IgD-negative memory B cell (primary cell): Measurements from ENCODE around the gene PTPN1. TPM values are rescaled to one million over a fixed set of nuclear protein-coding genes. Genes with fewer than 3 reads are reported as not detected.
"Not testable (repeated sequence)": the region's sequence is repeated elsewhere in the genome, so short reads cannot be mapped to it uniquely, and the experiment has no call there.

Experiments
- H3K27ac Mint-ChIP-seq, 3 donors: one replicate each; pipeline ENCODE4 v1.8.0; 2020 to 2022; ENCODE audit warnings: mild to moderate bottlenecking in 3 of 3, mixed read lengths in 3 of 3, moderate library complexity in 1 of 3
- H3K27me3 Mint-ChIP-seq: one replicate; pipeline ENCODE4 v1.8.0; 2021; ENCODE audit warnings: mixed read lengths
- H3K36me3 Mint-ChIP-seq: one replicate; pipeline ENCODE4 v1.8.0; 2020; ENCODE audit warnings: mild to moderate bottlenecking, mixed read lengths
- H3K4me1 Mint-ChIP-seq, 3 donors: one replicate each; pipeline ENCODE4 v1.8.0; 2020 to 2022; ENCODE audit warnings: mixed read lengths in 3 of 3, mild to moderate bottlenecking in 1 of 3
- H3K4me3 Mint-ChIP-seq, 4 donors: one replicate each; pipeline ENCODE4 v1.8.0; 2020 to 2022; ENCODE audit warnings: mild to moderate bottlenecking in 4 of 4, mixed read lengths in 4 of 4, moderate library complexity in 3 of 4
- H3K9me3 Mint-ChIP-seq, 3 donors: one replicate each; pipeline ENCODE4 v1.8.0; 2020 to 2021; ENCODE audit warnings: mixed read lengths in 3 of 3, mild to moderate bottlenecking in 1 of 3
- polyA plus RNA-seq: library from polyadenylated mRNA; unstranded; fragments of 300-500 nt; fragmentation: Illumina TruSeq; gene quantifications from one replicate; pipeline ENCODE4 v1.2.3, GENCODE V29; 2021

PTPN1 gene
- polyA plus RNA-seq, 1 donor from 2014 or later = 73.8 TPM

GRCh38 chr20:50607850-50608749 is 97.9 kb downstream of the PTPN1 start:
- no peaks in the 10 kb centered on the region for H3K36me3 Mint-ChIP-seq
- H3K9me3 Mint-ChIP-seq = peaks cover 0 to 2% (median 0%) of the 10 kb centered on the region in 3 donors

GRCh38 chr20:50608750-50609104 is 98.5 kb downstream of the PTPN1 start:
- H3K27me3 Mint-ChIP-seq = peaks cover 13% of the 10 kb centered on the region
- peaks cover 0 to 2% (median 0%) of the 10 kb centered on the region in 3 donors for H3K9me3 Mint-ChIP-seq
- H3K4me3 Mint-ChIP-seq = no peak overlapping the region
- H3K36me3 Mint-ChIP-seq = no peaks in the 10 kb centered on the region
- no peak overlapping the region for H3K27ac Mint-ChIP-seq
- H3K4me1 Mint-ChIP-seq = peaks cover 0 to 1% (median 0%) of the 10 kb centered on the region in 3 donors

More at GRCh38 chr20:50607850-50608749, 97.9 kb downstream of the PTPN1 start:
- Mint-ChIP-seq H3K4me3 (no peak overlapping the region), H3K4me1 (peaks cover 0 to 1% (median 0%) of the 10 kb centered on the region in 3 donors), H3K27me3 (peaks cover 19% of the 10 kb centered on the region), H3K27ac (no peak overlapping the region)

GRCh38 chr20:50609438-50609989 is 99.3 kb downstream of the PTPN1 start:
- no peaks in the 10 kb centered on the region for H3K4me1 Mint-ChIP-seq
- H3K36me3 Mint-ChIP-seq = no peaks in the 10 kb centered on the region

GRCh38 chr20:50610212-50610718 is 100.1 kb downstream of the PTPN1 start:
- H3K9me3 Mint-ChIP-seq = no peaks in the 10 kb centered on the region

More at GRCh38 chr20:50609438-50609989, 99.3 kb downstream of the PTPN1 start:
- Mint-ChIP-seq H3K27ac (no peak overlapping the region), H3K27me3 (peaks cover 12% of the 10 kb centered on the region), H3K4me3 (no peak overlapping the region), H3K9me3 (no peaks in the 10 kb centered on the region)

GRCh38 chr20:50611128-50611810 is 101.1 kb downstream of the PTPN1 start:
- Mint-ChIP-seq H3K4me1 (no peaks in the 10 kb centered on the region), H3K27ac (no peak overlapping the region), H3K36me3 (no peaks in the 10 kb centered on the region), H3K9me3 (no peaks in the 10 kb centered on the region), H3K27me3 (peaks cover 8% of the 10 kb centered on the region), H3K4me3 (no peak overlapping the region)

More at GRCh38 chr20:50610212-50610718, 100.1 kb downstream of the PTPN1 start:
- Mint-ChIP-seq H3K27ac (no peak overlapping the region), H3K4me3 (no peak overlapping the region), H3K4me1 (no peaks in the 10 kb centered on the region), H3K36me3 (no peaks in the 10 kb centered on the region), H3K27me3 (peaks cover 10% of the 10 kb centered on the region)

- Mint-ChIP-seq H3K36me3 (no peaks in the 10 kb centered on the region), H3K27me3 (peaks cover 4% of the 10 kb centered on the region), H3K4me3 (no peak overlapping the region), H3K27ac (peak overlapping the region in 1 of 3 donors; percentile 44), H3K9me3 (no peaks in the 10 kb centered on the region), H3K4me1 (peaks cover 0 to 2% (median 0%) of the 10 kb centered on the region in 3 donors)
These were observed 103.4 kb downstream of the PTPN1 start for GRCh38 chr20:50613438-50614169.

GRCh38 chr20:50615407-50615806 is 105.2 kb downstream of the PTPN1 start:
- Mint-ChIP-seq H3K36me3 (no peaks in the 10 kb centered on the region), H3K27me3 (no peaks in the 10 kb centered on the region), H3K27ac (peak overlapping the region in 1 of 3 donors; percentile 3), H3K9me3 (no peaks in the 10 kb centered on the region), H3K4me1 (peaks cover 0 to 2% (median 0%) of the 10 kb centered on the region in 3 donors), H3K4me3 (no peak overlapping the region)

- Mint-ChIP-seq H3K9me3 (peaks cover 0 to 7% (median 0%) of the 10 kb centered on the region in 3 donors), H3K27me3 (peaks cover 3% of the 10 kb centered on the region), H3K4me3 (no peak overlapping the region), H3K36me3 (no peaks in the 10 kb centered on the region), H3K4me1 (peaks cover 0 to 2% (median 0%) of the 10 kb centered on the region in 3 donors), H3K27ac (no peak overlapping the region)
These were observed 106.8 kb downstream of the PTPN1 start for GRCh38 chr20:50617022-50617421.

- H3K27ac Mint-ChIP-seq = no peak overlapping the region
- H3K27me3 Mint-ChIP-seq = peaks cover 3% of the 10 kb centered on the region
- no peak overlapping the region for H3K4me3 Mint-ChIP-seq
- peaks cover 0 to 2% (median 0%) of the 10 kb centered on the region in 3 donors for H3K4me1 Mint-ChIP-seq
- no peaks in the 10 kb centered on the region for H3K36me3 Mint-ChIP-seq
- H3K9me3 Mint-ChIP-seq = peaks cover 0 to 7% (median 0%) of the 10 kb centered on the region in 3 donors
These were observed 108.4 kb downstream of the PTPN1 start for GRCh38 chr20:50618537-50618936.

- H3K36me3 Mint-ChIP-seq, H3K4me3 Mint-ChIP-seq, H3K9me3 Mint-ChIP-seq, H3K4me1 Mint-ChIP-seq, H3K27me3 Mint-ChIP-seq, H3K27ac Mint-ChIP-seq: not testable (repeated sequence)
These were observed 110.3 kb downstream of the PTPN1 start for GRCh38 chr20:50620459-50620858.

- peaks cover 0 to 2% (median 0%) of the 10 kb centered on the region in 3 donors for H3K4me1 Mint-ChIP-seq
- H3K27me3 Mint-ChIP-seq = peaks cover 6% of the 10 kb centered on the region
- H3K4me3 Mint-ChIP-seq = no peak overlapping the region
- peak overlapping the region in 2 of 3 donors; percentile 14 to 43 for H3K27ac Mint-ChIP-seq
- no peaks in the 10 kb centered on the region for H3K36me3 Mint-ChIP-seq
- H3K9me3 Mint-ChIP-seq = peaks cover 0 to 7% (median 0%) of the 10 kb centered on the region in 3 donors
These were observed 111.0 kb downstream of the PTPN1 start for GRCh38 chr20:50621068-50621665.

GRCh38 chr20:50624351-50625016 is 114.3 kb downstream of the PTPN1 start:
- no peak overlapping the region for H3K27ac Mint-ChIP-seq
- H3K27me3 Mint-ChIP-seq = peaks cover 10% of the 10 kb centered on the region
- peaks cover 0 to 2% (median 0%) of the 10 kb centered on the region in 3 donors for H3K4me1 Mint-ChIP-seq
- no peak overlapping the region for H3K4me3 Mint-ChIP-seq
- peaks cover 0 to 7% (median 0%) of the 10 kb centered on the region in 3 donors for H3K9me3 Mint-ChIP-seq
- no peaks in the 10 kb centered on the region for H3K36me3 Mint-ChIP-seq

GRCh38 chr20:50625986-50626677 is 115.9 kb downstream of the PTPN1 start:
- Mint-ChIP-seq H3K9me3 (peaks cover 0 to 2% (median 0%) of the 10 kb centered on the region in 3 donors), H3K36me3 (no peaks in the 10 kb centered on the region), H3K27me3 (peaks cover 10% of the 10 kb centered on the region), H3K27ac (no peak overlapping the region), H3K4me1 (peaks cover 0 to 2% (median 0%) of the 10 kb centered on the region in 3 donors), H3K4me3 (no peak overlapping the region)
